Progenitor cell of endocrine pancreas (in vitro differentiated cells): Measurements from ENCODE around the gene SLC39A8. TPM values are rescaled to one million over a fixed set of nuclear protein-coding genes. Genes with fewer than 3 reads are reported as not detected.
"Not testable (repeated sequence)": the region's sequence is repeated elsewhere in the genome, so short reads cannot be mapped to it uniquely, and the experiment has no call there.

Source experiments
- DNase-seq: peaks from one replicate; pipeline ENCODE4 v3.0.0; 2021; ENCODE audit warnings: low spot score; ENCODE audit not compliant: unreplicated experiment
- H3K27ac Mint-ChIP-seq: 2 replicates; pipeline ENCODE4 v1.8.0; 2021; ENCODE audit warnings: mild to moderate bottlenecking, moderate library complexity, mixed read lengths
- H3K27me3 Mint-ChIP-seq: 2 replicates; pipeline ENCODE4 v1.8.0; 2021; ENCODE audit warnings: mixed read lengths
- H3K36me3 Mint-ChIP-seq: 2 replicates; pipeline ENCODE4 v1.8.0; 2022; ENCODE audit warnings: mixed read lengths; ENCODE audit not compliant: insufficient read depth
- H3K4me1 Mint-ChIP-seq: 2 replicates; pipeline ENCODE4 v1.8.0; 2021; ENCODE audit warnings: low read depth, mixed read lengths
- H3K4me3 Mint-ChIP-seq: 2 replicates; pipeline ENCODE4 v1.8.0; 2021; ENCODE audit warnings: low read depth, mild to moderate bottlenecking, moderate library complexity, mixed read lengths
- H3K9me3 Mint-ChIP-seq: 2 replicates; pipeline ENCODE4 v1.8.0; 2021; ENCODE audit warnings: low read depth, mixed read lengths
- total RNA-seq: library from RNA; stranded (reverse); gene quantifications from 2 replicates; pipeline ENCODE4 v1.2.1, GENCODE V29; 2021
- TF ChIP-seq, protein P1 (sequence below): fragments of 200-600 bp; sonication (generic); IDR thresholded peaks from one replicate; pipeline ENCODE4 v1.5.0; 2021; ENCODE audit warnings: antibody characterized with exemption, mild to moderate bottlenecking; ENCODE audit not compliant: unreplicated experiment

SLC39A8 gene
- total RNA-seq, 1 donor from 2014 or later, result 1.6 TPM

DNA sequence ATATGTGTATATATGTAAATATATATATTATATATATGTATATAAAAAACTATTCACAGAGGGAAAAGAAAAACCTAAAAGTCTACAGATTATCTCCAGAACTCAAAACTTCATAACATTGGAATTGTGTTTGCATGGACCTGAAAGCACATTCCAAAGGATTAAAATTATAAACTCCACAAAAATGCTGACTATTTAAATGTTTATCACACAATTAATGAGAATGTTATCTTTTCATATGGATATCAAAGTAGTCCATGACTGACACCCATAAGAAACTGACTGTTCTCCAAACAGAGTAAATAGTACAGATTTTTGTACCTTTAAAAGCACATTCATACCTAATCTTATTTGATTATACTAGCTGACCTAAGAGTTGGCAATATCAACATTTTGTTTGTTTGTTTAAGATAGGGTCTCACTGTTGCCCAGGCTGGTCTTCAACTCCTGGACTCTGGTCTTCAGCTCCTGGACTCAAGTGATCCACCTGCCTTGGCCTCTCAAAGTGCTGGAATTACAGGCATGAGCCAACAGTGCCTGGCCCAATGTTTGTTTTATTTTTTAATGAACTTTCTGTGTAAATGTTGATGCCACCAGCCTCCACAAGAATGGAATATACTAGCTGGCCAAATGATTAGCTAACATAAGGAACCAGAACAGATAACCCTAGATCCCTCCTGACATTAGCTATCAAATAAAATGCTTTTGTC, 50.0 kb downstream of the SLC39A8 start:
- Mint-ChIP-seq H3K27ac (no peak overlapping the region), H3K27me3 (no peaks in the 10 kb centered on the region), H3K4me1 (peaks cover 7% of the 10 kb centered on the region), H3K36me3 (no peaks in the 10 kb centered on the region), H3K9me3 (peaks cover 4% of the 10 kb centered on the region), H3K4me3 (no peak overlapping the region)
- no peak for DNase-seq
- TF ChIP-seq, protein P1, sequence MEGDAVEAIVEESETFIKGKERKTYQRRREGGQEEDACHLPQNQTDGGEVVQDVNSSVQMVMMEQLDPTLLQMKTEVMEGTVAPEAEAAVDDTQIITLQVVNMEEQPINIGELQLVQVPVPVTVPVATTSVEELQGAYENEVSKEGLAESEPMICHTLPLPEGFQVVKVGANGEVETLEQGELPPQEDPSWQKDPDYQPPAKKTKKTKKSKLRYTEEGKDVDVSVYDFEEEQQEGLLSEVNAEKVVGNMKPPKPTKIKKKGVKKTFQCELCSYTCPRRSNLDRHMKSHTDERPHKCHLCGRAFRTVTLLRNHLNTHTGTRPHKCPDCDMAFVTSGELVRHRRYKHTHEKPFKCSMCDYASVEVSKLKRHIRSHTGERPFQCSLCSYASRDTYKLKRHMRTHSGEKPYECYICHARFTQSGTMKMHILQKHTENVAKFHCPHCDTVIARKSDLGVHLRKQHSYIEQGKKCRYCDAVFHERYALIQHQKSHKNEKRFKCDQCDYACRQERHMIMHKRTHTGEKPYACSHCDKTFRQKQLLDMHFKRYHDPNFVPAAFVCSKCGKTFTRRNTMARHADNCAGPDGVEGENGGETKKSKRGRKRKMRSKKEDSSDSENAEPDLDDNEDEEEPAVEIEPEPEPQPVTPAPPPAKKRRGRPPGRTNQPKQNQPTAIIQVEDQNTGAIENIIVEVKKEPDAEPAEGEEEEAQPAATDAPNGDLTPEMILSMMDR, result no peak

GRCh38 chr4:102288497-102288896, 56.8 kb downstream of the SLC39A8 start:
- Mint-ChIP-seq H3K4me3 (no peak overlapping the region), H3K36me3 (no peaks in the 10 kb centered on the region), H3K27ac (no peak overlapping the region), H3K9me3 (peaks cover 6% of the 10 kb centered on the region), H3K4me1 (no peaks in the 10 kb centered on the region), H3K27me3 (no peaks in the 10 kb centered on the region)
- TF ChIP-seq, protein P1, result no peak
- no peak for DNase-seq

- Mint-ChIP-seq H3K27ac (no peak overlapping the region), H3K4me3 (no peak overlapping the region), H3K9me3 (peaks cover 6% of the 10 kb centered on the region), H3K36me3 (no peaks in the 10 kb centered on the region), H3K4me1 (no peaks in the 10 kb centered on the region), H3K27me3 (no peaks in the 10 kb centered on the region)
- no peak for DNase-seq
- TF ChIP-seq, protein P1, result no peak
Observed at GRCh38 chr4:102285831-102286230, 59.5 kb downstream of the SLC39A8 start.

DNA sequence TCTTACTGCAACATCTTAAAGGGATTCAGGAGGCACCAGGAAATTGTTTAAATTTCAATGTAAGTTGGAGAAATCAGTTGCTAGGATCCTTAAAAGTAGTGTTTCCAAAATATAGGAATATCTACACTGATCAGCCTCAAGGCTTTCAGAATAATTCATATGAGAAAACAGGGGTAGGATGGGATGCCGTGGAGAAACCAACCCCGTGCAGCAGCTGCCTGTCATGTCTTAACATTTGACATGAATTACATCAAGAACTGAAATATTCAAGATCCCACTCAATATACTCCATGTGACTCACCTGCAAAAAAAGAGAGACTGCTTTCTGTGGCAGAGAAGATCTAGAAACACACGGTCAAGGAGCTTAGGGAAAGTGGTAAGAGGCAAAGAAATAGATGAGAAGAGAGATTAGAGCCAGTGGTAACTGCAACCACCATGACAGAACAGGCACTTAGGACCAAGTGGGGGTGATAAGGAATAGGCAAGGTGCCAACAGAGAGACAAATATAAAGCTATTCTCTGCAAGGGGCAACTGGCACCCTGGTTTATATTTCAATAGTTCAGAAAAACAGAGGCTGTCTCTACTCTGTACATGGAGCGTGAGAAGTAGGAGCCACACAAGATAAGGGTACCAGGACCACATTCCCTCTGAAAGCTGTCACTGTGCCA, 64.0 kb downstream of the SLC39A8 start:
- Mint-ChIP-seq H3K9me3 (peaks cover 2% of the 10 kb centered on the region), H3K27ac (no peak overlapping the region), H3K27me3 (no peaks in the 10 kb centered on the region), H3K4me3 (no peak overlapping the region), H3K4me1 (no peaks in the 10 kb centered on the region), H3K36me3 (no peaks in the 10 kb centered on the region)
- TF ChIP-seq, protein P1, result no peak
- DNase-seq, result no peak

- not testable (repeated sequence) for H3K4me1 Mint-ChIP-seq, H3K27ac Mint-ChIP-seq, H3K36me3 Mint-ChIP-seq, DNase-seq, H3K27me3 Mint-ChIP-seq, H3K4me3 Mint-ChIP-seq
- peaks cover 11% of the 10 kb centered on the region for H3K9me3 Mint-ChIP-seq
Observed at GRCh38 chr4:102273317-102273716, 72.0 kb downstream of the SLC39A8 start.

- TF ChIP-seq, protein P1, result no peak
- H3K27ac Mint-ChIP-seq, result no peak overlapping the region
- DNase-seq, result no peak
- H3K4me3 Mint-ChIP-seq, result no peak overlapping the region
- H3K27me3 Mint-ChIP-seq, result no peaks in the 10 kb centered on the region
- H3K4me1 Mint-ChIP-seq, result no peaks in the 10 kb centered on the region
- H3K9me3 Mint-ChIP-seq, result peaks cover 11% of the 10 kb centered on the region
- no peaks in the 10 kb centered on the region for H3K36me3 Mint-ChIP-seq
Observed at GRCh38 chr4:102272318-102272717, 73.0 kb downstream of the SLC39A8 start.
